CD4-positive, alpha-beta T cell (primary cell): ENCODE data around the gene POLR3GL. TPM values are rescaled to one million over a fixed set of nuclear protein-coding genes. Genes with fewer than 3 reads are reported as not detected.

Experiments used
- ATAC-seq: fragments of 200-7000 bp; cut with Tn5 transposase; one replicate; pipeline ENCODE4 v1.10.0; 2022; ENCODE audit warnings: mild to moderate bottlenecking; ENCODE audit not compliant: poor library complexity
- CTCF ChIA-PET: fragments of 350-600 bp; sonication (Branson Sonifier 250); formaldehyde crosslinking; loops from one replicate; lab custom pipeline; 2021; ENCODE audit warnings: antibody characterized with exemption, inconsistent platforms; lab: Charles Lee
- POLR2A ChIA-PET: fragments of 350-600 bp; sonication (Branson Sonifier 250); formaldehyde crosslinking; loops from one replicate; lab custom pipeline; 2021; ENCODE audit warnings: antibody characterized with exemption, inconsistent platforms; lab: Charles Lee
- DNase-seq, 14 experiments: peaks; one replicate each; pipeline ENCODE4 v3.0.0-alpha.2; 2013 to 2020; ENCODE audit warnings: mixed read lengths in 2 of 14
- H3K27ac ChIP-seq, 2 donors: one replicate each; pipeline versions ENCODE4 v1.5.1 to v1.7.0; 2013; ENCODE audit warnings: low read length in 2 of 2, low read depth in 1 of 2, mild to moderate bottlenecking in 1 of 2
- H3K27me3 ChIP-seq, 2 experiments: 1 replicate in 1 of 2; 2 replicates in 1 of 2; pipeline versions ENCODE4 v1.6.1 to v1.7.0; 2013; ENCODE audit warnings: low read length in 2 of 2, control low read depth in 1 of 2, mild to moderate bottlenecking in 1 of 2, moderate library complexity in 1 of 2; ENCODE audit not compliant: insufficient read depth in 2 of 2, control insufficient read depth in 1 of 2
- H3K36me3 ChIP-seq: one replicate; pipeline ENCODE4 v1.6.1; 2013; ENCODE audit warnings: low read length, control low read depth; ENCODE audit not compliant: insufficient read depth
- H3K4me1 ChIP-seq: one replicate; pipeline ENCODE4 v1.6.1; 2013; ENCODE audit warnings: low read length, control low read depth; ENCODE audit not compliant: insufficient read depth
- H3K4me3 ChIP-seq: one replicate; pipeline ENCODE4 v1.5.1; 2013; ENCODE audit warnings: mild to moderate bottlenecking, low read length, moderate library complexity
- H3K9me3 ChIP-seq, 2 experiments: 1 replicate in 1 of 2; 2 replicates in 1 of 2; pipeline versions ENCODE4 v1.6.1 to v1.7.0; 2013; ENCODE audit warnings: low read length in 2 of 2, mild to moderate bottlenecking in 2 of 2, control low read depth in 1 of 2, moderate library complexity in 1 of 2; ENCODE audit not compliant: control insufficient read depth in 1 of 2, insufficient read depth in 1 of 2
- H3K27ac Mint-ChIP-seq: one replicate; pipeline ENCODE4 v1.8.0; 2020; ENCODE audit warnings: mixed read lengths
- H3K27me3 Mint-ChIP-seq: one replicate; pipeline ENCODE4 v1.8.0; 2021; ENCODE audit warnings: mixed read lengths
- H3K36me3 Mint-ChIP-seq: one replicate; pipeline ENCODE4 v1.8.0; 2021; ENCODE audit warnings: low read depth, mixed read lengths
- H3K4me1 Mint-ChIP-seq: one replicate; pipeline ENCODE4 v1.8.0; 2021; ENCODE audit warnings: low read depth, mixed read lengths
- H3K4me3 Mint-ChIP-seq: one replicate; pipeline ENCODE4 v1.8.0; 2020; ENCODE audit warnings: mild to moderate bottlenecking, mixed read lengths
- H3K9me3 Mint-ChIP-seq: one replicate; pipeline ENCODE4 v1.8.0; 2020; ENCODE audit warnings: mixed read lengths
- intact Hi-C, 2 experiments: fragments of 100-400 bp; cut with DNase I in 1 of 2; cut with micrococcal nuclease in 1 of 2; formaldehyde crosslinking; loops; one replicate each; pipeline versions ENCODE4 v1.15.1 to v1.9.0; 2023 to 2025; cut with DNase I, micrococcal nuclease
- total RNA-seq, 174 experiments: library from RNA in 2 of 174; stranded (reverse) in 2 of 174; gene quantifications; one replicate each; pipeline ENCODE4 v1.2.3 and lab custom pipeline; 2021 to 2026
- TF ChIP-seq, protein P1 (sequence below): fragments of 200-600 bp; IDR thresholded peaks from one replicate; pipeline ENCODE4 v1.8.0; 2022; ENCODE audit warnings: antibody characterized with exemption, mild to moderate bottlenecking

Gene POLR3GL
- total RNA-seq, 2 experiments from 2014 or later = 17.2 to 17.8 TPM

- H3K27me3 ChIP-seq = no peaks in the 10 kb centered on the region
- ChIA-PET CTCF (interaction anchor here (1.8 to 5.4 kb wide), 3 partner anchors 15 to 45 kb away, joined by 5 to 40 read pairs (median 21); partner anchors contain the start of gene RBM8A), POLR2A (interaction anchor here (0.9 to 6.2 kb wide), 10 partner anchors 17 to 117 kb away, joined by 3 to 154 read pairs (median 52); partner anchors contain the start of genes NUDT17, PEX11B, PIAS3 and RBM8A)
- Mint-ChIP-seq H3K4me1 (peaks cover 64% of the 10 kb centered on the region), H3K27me3 (no peaks in the 10 kb centered on the region), H3K9me3 (no peaks in the 10 kb centered on the region), H3K4me3 (peak overlapping the region; percentile 95), H3K27ac (peak overlapping the region; percentile 94), H3K36me3 (peaks cover 9% of the 10 kb centered on the region)
- no peaks in the 10 kb centered on the region for H3K36me3 ChIP-seq
- TF ChIP-seq, protein P1, sequence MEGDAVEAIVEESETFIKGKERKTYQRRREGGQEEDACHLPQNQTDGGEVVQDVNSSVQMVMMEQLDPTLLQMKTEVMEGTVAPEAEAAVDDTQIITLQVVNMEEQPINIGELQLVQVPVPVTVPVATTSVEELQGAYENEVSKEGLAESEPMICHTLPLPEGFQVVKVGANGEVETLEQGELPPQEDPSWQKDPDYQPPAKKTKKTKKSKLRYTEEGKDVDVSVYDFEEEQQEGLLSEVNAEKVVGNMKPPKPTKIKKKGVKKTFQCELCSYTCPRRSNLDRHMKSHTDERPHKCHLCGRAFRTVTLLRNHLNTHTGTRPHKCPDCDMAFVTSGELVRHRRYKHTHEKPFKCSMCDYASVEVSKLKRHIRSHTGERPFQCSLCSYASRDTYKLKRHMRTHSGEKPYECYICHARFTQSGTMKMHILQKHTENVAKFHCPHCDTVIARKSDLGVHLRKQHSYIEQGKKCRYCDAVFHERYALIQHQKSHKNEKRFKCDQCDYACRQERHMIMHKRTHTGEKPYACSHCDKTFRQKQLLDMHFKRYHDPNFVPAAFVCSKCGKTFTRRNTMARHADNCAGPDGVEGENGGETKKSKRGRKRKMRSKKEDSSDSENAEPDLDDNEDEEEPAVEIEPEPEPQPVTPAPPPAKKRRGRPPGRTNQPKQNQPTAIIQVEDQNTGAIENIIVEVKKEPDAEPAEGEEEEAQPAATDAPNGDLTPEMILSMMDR = no peak
- ATAC-seq = no peak
- DNase-seq = peak in 6 of 14 experiments; percentile 22 to 71 (median 60)
- peak overlapping the region; percentile 72 for H3K4me3 ChIP-seq
- peaks cover 60% of the 10 kb centered on the region for H3K4me1 ChIP-seq
- peak overlapping the region; percentile 56 to 58 for H3K27ac ChIP-seq
- intact Hi-C loops = loop anchor here in 1 of 2 experiments (5.0 kb wide), 1 partner anchor 35 kb away; the partner anchor contains the start of gene TXNIP
- H3K9me3 ChIP-seq = peaks cover 0 to 4% of the 10 kb centered on the region in 2 experiments
These were observed 2.1 kb upstream of the POLR3GL start for GRCh38 chr1:145962157-145963102.

DNA sequence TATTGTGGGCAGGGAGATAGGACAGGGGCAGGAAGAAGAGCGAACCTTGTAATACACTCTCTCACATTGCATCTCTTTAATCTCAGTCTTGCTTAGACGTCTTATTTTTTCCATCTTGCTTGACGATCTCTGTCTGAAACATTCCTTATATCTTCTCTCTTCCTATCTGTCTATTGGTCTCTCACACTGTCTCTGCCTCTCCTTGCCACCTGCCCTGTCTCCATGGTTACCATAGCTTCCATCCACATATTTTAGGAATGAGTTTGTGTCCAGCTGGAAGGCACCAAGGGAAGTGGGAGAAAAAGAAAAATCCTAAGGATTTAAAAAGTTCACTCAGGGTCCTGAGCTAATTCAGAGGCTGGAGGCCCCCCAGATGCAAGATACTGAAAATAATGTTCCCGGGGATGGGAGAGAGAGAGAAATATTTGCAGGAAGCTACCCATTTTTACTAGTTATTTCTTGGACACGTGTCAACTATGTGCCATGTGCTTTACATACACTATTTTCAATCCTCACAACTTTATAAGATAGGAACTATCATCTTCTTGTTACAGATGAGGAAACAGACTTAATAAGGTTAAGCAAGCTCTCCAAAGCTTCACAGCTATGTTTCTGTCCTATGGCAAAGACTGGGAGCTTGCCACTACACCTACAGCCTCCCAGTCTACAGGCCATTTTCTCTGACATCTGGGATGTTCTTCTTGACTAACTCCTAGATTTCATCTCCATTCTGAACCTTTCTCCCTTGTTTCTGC, 1.0 kb upstream of the POLR3GL start:
- no peaks in the 10 kb centered on the region for H3K27me3 Mint-ChIP-seq
- Histone ChIP-seq H3K27me3 (no peaks in the 10 kb centered on the region), H3K4me1 (peaks cover 57% of the 10 kb centered on the region), H3K36me3 (no peaks in the 10 kb centered on the region), H3K9me3 (peaks cover 0 to 4% of the 10 kb centered on the region in 2 experiments), H3K27ac (peak overlapping the region; percentile 58 to 62), H3K4me3 (peak overlapping the region; percentile 72)
- no peaks in the 10 kb centered on the region for H3K9me3 Mint-ChIP-seq
- ATAC-seq (no peak), DNase-seq (peak in 1 of 14 experiments; percentile 23)
- peak overlapping the region; percentile 94 for H3K4me3 Mint-ChIP-seq
- TF ChIP-seq, protein P1 = no peak
- POLR2A ChIA-PET = interaction anchor here (0.7 to 6.2 kb wide), 21 partner anchors 7 to 139 kb away, joined by 3 to 154 read pairs (median 8); partner anchors contain the start of genes LIX1L, NUDT17, PEX11B and PIAS3
- intact Hi-C loops = loop anchor here (2.0 to 5.0 kb wide), 2 partner anchors 34 to 37 kb away; partner anchors contain the start of genes RBM8A (in 1 of the 2) and TXNIP (in 1 of the 2)
- CTCF ChIA-PET = interaction anchor here (1.0 to 5.4 kb wide), 6 partner anchors 14 to 118 kb away, joined by 4 to 40 read pairs (median 14); partner anchors contain the start of genes NUDT17 and RBM8A
- peaks cover 66% of the 10 kb centered on the region for H3K4me1 Mint-ChIP-seq
- peak overlapping the region; percentile 94 for H3K27ac Mint-ChIP-seq
- H3K36me3 Mint-ChIP-seq = peaks cover 15% of the 10 kb centered on the region
